GM18517 (cell line): ENCODE data around the gene GRIP2.

Experiments
- ATAC-seq: cut with Tn5 transposase; IDR thresholded peaks from one replicate; pipeline ENCODE4 v1.9.1; 2021; ENCODE audit warnings: mild to moderate bottlenecking, moderate library complexity; ENCODE audit not compliant: unreplicated experiment

GRIP2 gene

GRCh38 chr3:14541646-14542045 lies 1.5 kb upstream of the GRIP2 start:
- ATAC-seq: no peak

- ATAC-seq: no peak
These were observed 761 bp upstream of the GRIP2 start for GRCh38 chr3:14540821-14541385.

- no peak for ATAC-seq
These were observed 779 bp downstream of the GRIP2 start for GRCh38 chr3:14539384-14539741.

GRCh38 chr3:14538451-14539088 lies 1.6 kb downstream of the GRIP2 start:
- no peak for ATAC-seq

GRCh38 chr3:14537590-14538450 lies 2.3 kb downstream of the GRIP2 start:
- ATAC-seq: no peak

- no peak for ATAC-seq
These were observed 3.1 kb downstream of the GRIP2 start for GRCh38 chr3:14536837-14537589.

- no peak for ATAC-seq
These were observed 3.9 kb downstream of the GRIP2 start for GRCh38 chr3:14536055-14536815.

- no peak for ATAC-seq
These were observed 4.5 kb downstream of the GRIP2 start for GRCh38 chr3:14535616-14536015.

GRCh38 chr3:14534516-14535191 lies 5.5 kb downstream of the GRIP2 start:
- ATAC-seq: no peak

- ATAC-seq: no peak
These were observed 6.6 kb downstream of the GRIP2 start for GRCh38 chr3:14533457-14533958.

- no peak for ATAC-seq
These were observed 7.3 kb downstream of the GRIP2 start for GRCh38 chr3:14532691-14533456.

GRCh38 chr3:14531856-14532395 lies 8.2 kb downstream of the GRIP2 start:
- ATAC-seq: no peak

GRCh38 chr3:14528081-14528480 lies 12.1 kb downstream of the GRIP2 start:
- no peak for ATAC-seq

GRCh38 chr3:14525685-14526631 lies 14.2 kb downstream of the GRIP2 start:
- no peak for ATAC-seq

- no peak for ATAC-seq
These were observed 15.1 kb downstream of the GRIP2 start for GRCh38 chr3:14524920-14525660.

GRCh38 chr3:14524311-14524711 lies 15.8 kb downstream of the GRIP2 start:
- no peak for ATAC-seq

- ATAC-seq: no peak
These were observed 16.4 kb downstream of the GRIP2 start for GRCh38 chr3:14523792-14524191.
